Right lobe of liver (tissue), 6 donors: ENCODE data around the gene SLC24A2. TPM values are rescaled to one million over a fixed set of nuclear protein-coding genes. Genes with fewer than 3 reads are reported as not detected.
A peak's percentile ranks its signal among the peaks of the same experiment; 100 is the strongest.

Source experiments
- ATAC-seq, 4 donors: fragments of 200-7000 bp; cut with Tn5 transposase; one replicate each; pipeline ENCODE4 v1.9.1; 2020; ENCODE audit warnings: mild to moderate bottlenecking in 4 of 4, moderate library complexity in 4 of 4
- DNase-seq, 3 donors: peaks; one replicate each; pipeline ENCODE4 v3.0.0-alpha.2; 2020
- H3K27ac ChIP-seq, 3 donors: fragments of 200-600 bp; one replicate each; pipeline ENCODE4 v1.8.0; 2022
- H3K27me3 ChIP-seq, 2 donors: fragments of 200-600 bp; one replicate each; pipeline ENCODE4 v1.8.0; 2022
- H3K36me3 ChIP-seq, 4 donors: fragments of 200-600 bp; sonication (generic) in 1 of 4; one replicate each; pipeline versions ENCODE4 v1.5.1 to v1.8.0; 2017 to 2022; ENCODE audit warnings: control low read depth in 1 of 4
- H3K4me1 ChIP-seq, 4 donors: fragments of 200-600 bp; sonication (generic) in 1 of 4; one replicate each; pipeline versions ENCODE4 v1.5.1 to v1.8.0; 2017 to 2022; ENCODE audit warnings: control low read depth in 1 of 4
- H3K4me3 ChIP-seq, 3 donors: fragments of 200-600 bp; one replicate each; pipeline ENCODE4 v1.8.0; 2022
- H3K9me3 ChIP-seq, 4 donors: fragments of 200-600 bp; sonication (generic) in 1 of 4; one replicate each; pipeline versions ENCODE4 v1.5.1 to v1.8.0; 2017 to 2022; ENCODE audit warnings: control low read depth in 1 of 4
- CTCF ChIP-seq, 4 donors: fragments of 200-600 bp in 3 of 4; fragments of 450-650 bp in 1 of 4; IDR thresholded peaks; one replicate each; pipeline versions ENCODE4 v1.5.1 to v1.8.0; 2016 to 2022; ENCODE audit warnings: antibody characterized with exemption in 4 of 4, mild to moderate bottlenecking in 2 of 4
- POLR2A ChIP-seq: fragments of 450-650 bp; IDR thresholded peaks from one replicate; pipeline ENCODE4 v1.6.1; 2017; ENCODE audit warnings: antibody characterized with exemption, mild to moderate bottlenecking
- WGBS: methylation state at CpG from one replicate; pipeline ENCODE4 v1.1.6; 2018; ENCODE audit warnings: low coverage, low lambda C conversion rate; ENCODE audit not compliant: insufficient coverage; ENCODE audit errors: missing lambda C conversion rate; 5-methylcytosine and 5-hydroxymethylcytosine counted together
- intact Hi-C, 2 donors: fragments of 100-400 bp; cut with DNase I; formaldehyde crosslinking; loops; one replicate each; pipeline versions ENCODE4 v1.11.2 to v1.14.1; 2022
- total RNA-seq, 6 experiments: library from RNA; depleted of rRNA in 2 of 6; stranded (reverse); fragments of >200 nt in 2 of 6; fragmentation: NEBNext Ultra II Directional in 3 of 6; extraction: Animal tissue kit (Norgen Biotek cat#: 25700) in 3 of 6; gene quantifications; one replicate each; pipeline versions ENCODE4 v1.1.0 to v1.2.4, GENCODE V29; 2016 to 2023
- donor health status: DM: no; HTN: yes; CAD: no.
- donor health status: DM: no; HTN: no; CAD: no.
- donor health status: DM: no; HTN: no; CAD: no.
- donor health status: DM: no; HTN: yes; CAD: no.
- donor health status: DM: no; HTN: yes; CAD: no.

SLC24A2 gene
- total RNA-seq, 6 experiments from 2014 or later, result under 0.01 to 0.16 (median 0.14) TPM; not detected in 2

GRCh38 chr9:19754921-19755320, 33.9 kb downstream of the SLC24A2 start:
- ATAC-seq (no peak), DNase-seq (no peak)
- Histone ChIP-seq H3K4me3 (no peak overlapping the region), H3K4me1 (no peaks in the 10 kb centered on the region), H3K27ac (no peak overlapping the region), H3K27me3 (no peaks in the 10 kb centered on the region), H3K9me3 (no peaks in the 10 kb centered on the region), H3K36me3 (no peaks in the 10 kb centered on the region)
- WGBS, result 43% methylated on average over 2 of the region's 2 CpGs
- TF ChIP-seq CTCF (IDR thresholded peaks at IDR 0.05) (no peak), POLR2A (no peak)
- intact Hi-C loops, result no loop called here

- no peak overlapping the region for H3K27ac ChIP-seq
- H3K4me3 ChIP-seq, result no peak overlapping the region
- intact Hi-C loops, result no loop called here
- no peaks in the 10 kb centered on the region for H3K36me3 ChIP-seq
- TF ChIP-seq POLR2A, result no peak
- no peak for TF ChIP-seq CTCF (IDR thresholded peaks at IDR 0.05)
- no peak for DNase-seq
- H3K4me1 ChIP-seq, result no peaks in the 10 kb centered on the region
- WGBS, result 14% methylated on average over 4 of the region's 4 CpGs
- H3K27me3 ChIP-seq, result no peaks in the 10 kb centered on the region
- H3K9me3 ChIP-seq, result no peaks in the 10 kb centered on the region
- ATAC-seq, result peak; percentile 36 to 78 (median 55)
Observed at GRCh38 chr9:19748278-19749126, 40.3 kb downstream of the SLC24A2 start.

GRCh38 chr9:19746223-19746622, 42.6 kb downstream of the SLC24A2 start:
- ATAC-seq, result no peak
- TF ChIP-seq CTCF (IDR thresholded peaks at IDR 0.05) (no peak), POLR2A (no peak)
- 77% methylated on average over 2 of the region's 2 CpGs for WGBS

GRCh38 chr9:19741178-19741577, 47.7 kb downstream of the SLC24A2 start:
- ATAC-seq, result no peak
- Histone ChIP-seq H3K27ac (no peak overlapping the region), H3K9me3 (no peaks in the 10 kb centered on the region), H3K27me3 (no peaks in the 10 kb centered on the region), H3K36me3 (no peaks in the 10 kb centered on the region), H3K4me3 (no peak overlapping the region), H3K4me1 (no peaks in the 10 kb centered on the region)
- no peak for TF ChIP-seq POLR2A
- intact Hi-C loops, result no loop called here
- WGBS, result 31% methylated on average over 3 of the region's 4 CpGs
- DNase-seq, result no peak

More at GRCh38 chr9:19746223-19746622, 42.6 kb downstream of the SLC24A2 start:
- H3K27ac ChIP-seq, result no peak overlapping the region
- no peaks in the 10 kb centered on the region for H3K27me3 ChIP-seq
- no peaks in the 10 kb centered on the region for H3K4me1 ChIP-seq
- H3K4me3 ChIP-seq, result no peak overlapping the region
- intact Hi-C loops, result no loop called here
- DNase-seq, result no peak
- H3K9me3 ChIP-seq, result no peaks in the 10 kb centered on the region
- no peaks in the 10 kb centered on the region for H3K36me3 ChIP-seq
